HEK293 (cell line): Measurements from ENCODE around the gene RNF32.

Source experiments
- CTCF ChIA-PET: fragments of 350-600 bp; formaldehyde crosslinking; extraction: SDS; loops from one replicate; lab custom pipeline; 2021; ENCODE audit warnings: antibody characterized with exemption; lab: Yijun Ruan, JAX
- POLR2A ChIA-PET: fragments of 300-600 bp; formaldehyde crosslinking; extraction: SDS; loops from one replicate; lab custom pipeline; 2020; ENCODE audit warnings: antibody characterized with exemption, inconsistent platforms; lab: Yijun Ruan, JAX
- H3K27ac ChIP-seq: fragments of 200-500 bp; sonication (Bioruptor generic); 2 replicates; pipeline ENCODE4 v1.5.1; 2014; ENCODE audit warnings: low read depth, low read length, control low read depth, inconsistent platforms; ENCODE audit errors: extremely low read depth
- H3K36me3 ChIP-seq, 2 experiments: fragments of 200-500 bp in 1 of 2; sonication (Bioruptor generic) in 1 of 2; 1 replicate in 1 of 2; 2 replicates in 1 of 2; pipeline ENCODE4 v1.5.1; 2014 to 2017; ENCODE audit warnings: inconsistent platforms in 2 of 2, low read length in 2 of 2; ENCODE audit not compliant: control insufficient read depth in 2 of 2, insufficient read depth in 1 of 2
- H3K4me1 ChIP-seq: fragments of 200-500 bp; sonication (Bioruptor generic); 2 replicates; pipeline ENCODE4 v1.5.1; 2014; ENCODE audit warnings: mild to moderate bottlenecking, low read length, inconsistent platforms; ENCODE audit not compliant: control insufficient read depth, insufficient read depth
- H3K4me3 ChIP-seq: 2 replicates; pipeline ENCODE4 v1.5.1; 2011; ENCODE audit warnings: low read depth, mild to moderate bottlenecking, control low read depth, low read length, moderate library complexity
- H3K9me3 ChIP-seq: fragments of 200-500 bp; sonication (Bioruptor generic); 2 replicates; pipeline ENCODE4 v1.5.1; 2014; ENCODE audit warnings: low read depth, low read length, inconsistent platforms; ENCODE audit not compliant: control insufficient read depth, insufficient read depth
- BCL11A ChIP-seq: fragments of 450-650 bp; formaldehyde crosslinking; IDR thresholded peaks from 2 replicates; pipeline ENCODE4 v1.5.1; 2016; ENCODE audit warnings: low read depth, missing biosample characterization, missing genetic modification characterization
- EGR2 ChIP-seq: fragments of 450-650 bp; formaldehyde crosslinking; IDR thresholded peaks from 2 replicates; pipeline ENCODE4 v1.5.1; 2016; ENCODE audit warnings: low read depth, missing biosample characterization, missing genetic modification characterization
- FEZF1 ChIP-seq: fragments of 450-650 bp; formaldehyde crosslinking; IDR thresholded peaks from 2 replicates; pipeline ENCODE4 v1.5.1; 2016; ENCODE audit warnings: missing biosample characterization, missing genetic modification characterization
- OSR2 ChIP-seq: fragments of 450-650 bp; formaldehyde crosslinking; IDR thresholded peaks from 2 replicates; pipeline ENCODE4 v1.5.1; 2016; ENCODE audit warnings: missing biosample characterization, missing genetic modification characterization
- PRDM1 ChIP-seq: fragments of 450-650 bp; formaldehyde crosslinking; IDR thresholded peaks from 2 replicates; pipeline ENCODE4; 2016; ENCODE audit warnings: missing biosample characterization, missing genetic modification characterization
- REPIN1 ChIP-seq: fragments of 450-650 bp; formaldehyde crosslinking; IDR thresholded peaks from 2 replicates; pipeline ENCODE4 v1.5.1; 2017; ENCODE audit warnings: missing biosample characterization, missing genetic modification characterization, low read depth
- SP3 ChIP-seq: fragments of 450-650 bp; formaldehyde crosslinking; IDR thresholded peaks from 2 replicates; pipeline ENCODE4 v1.5.1; 2016; ENCODE audit warnings: missing biosample characterization, missing genetic modification characterization
- TRIM28 ChIP-seq: IDR thresholded peaks from 2 replicates; pipeline ENCODE4 v1.6.1; 2011; ENCODE audit warnings: low read length, control low read depth, borderline replicate concordance
- ZBTB20 ChIP-seq: fragments of 450-650 bp; formaldehyde crosslinking; IDR thresholded peaks from 2 replicates; pipeline ENCODE4 v1.5.1; 2016; ENCODE audit warnings: missing biosample characterization, missing genetic modification characterization
- ZFP3 ChIP-seq: fragments of 450-650 bp; formaldehyde crosslinking; IDR thresholded peaks from 2 replicates; pipeline ENCODE4 v1.5.1; 2016; ENCODE audit warnings: low read depth, missing biosample characterization, missing genetic modification characterization
- ZFP37 ChIP-seq: fragments of 450-650 bp; formaldehyde crosslinking; IDR thresholded peaks from 2 replicates; pipeline ENCODE4 v1.5.1; 2016; ENCODE audit warnings: missing biosample characterization, missing genetic modification characterization
- ZNF248 ChIP-seq: fragments of 450-650 bp; formaldehyde crosslinking; IDR thresholded peaks from 2 replicates; pipeline ENCODE4 v1.5.1; 2017; ENCODE audit warnings: missing biosample characterization, missing genetic modification characterization
- ZNF274 ChIP-seq, 2 experiments: fragments of 200-500 bp in 1 of 2; fragments of 450-650 bp in 1 of 2; sonication (Bioruptor generic) in 1 of 2; formaldehyde crosslinking in 1 of 2; IDR thresholded peaks; 2 replicates each; pipeline versions ENCODE4 v1.5.1 to v1.6.1; 2014 to 2016; ENCODE audit warnings: borderline replicate concordance in 1 of 2, inconsistent platforms in 1 of 2, low read length in 1 of 2, missing biosample characterization in 1 of 2, missing genetic modification characterization in 1 of 2
- ZNF292 ChIP-seq: fragments of 450-650 bp; formaldehyde crosslinking; IDR thresholded peaks from 2 replicates; pipeline ENCODE4 v1.5.1; 2016; ENCODE audit warnings: low read depth, missing biosample characterization, missing genetic modification characterization, borderline replicate concordance
- ZNF311 ChIP-seq: fragments of 450-650 bp; formaldehyde crosslinking; IDR thresholded peaks from 2 replicates; pipeline ENCODE4 v1.5.1; 2017; ENCODE audit warnings: missing biosample characterization, missing genetic modification characterization, borderline replicate concordance
- ZNF473 ChIP-seq: fragments of 450-650 bp; formaldehyde crosslinking; IDR thresholded peaks from 2 replicates; pipeline ENCODE4 v1.5.1; 2017; ENCODE audit warnings: missing biosample characterization, missing genetic modification characterization
- ZNF571 ChIP-seq: fragments of 450-650 bp; formaldehyde crosslinking; IDR thresholded peaks from 2 replicates; pipeline ENCODE4 v1.5.0; 2017; ENCODE audit warnings: missing biosample characterization, missing genetic modification characterization
- ZNF791 ChIP-seq: fragments of 450-650 bp; formaldehyde crosslinking; IDR thresholded peaks from 2 replicates; pipeline ENCODE4 v1.5.1; 2016; ENCODE audit warnings: missing biosample characterization, missing genetic modification characterization
- ZSCAN18 ChIP-seq: fragments of 450-650 bp; formaldehyde crosslinking; IDR thresholded peaks from 2 replicates; pipeline ENCODE4 v1.5.1; 2016; ENCODE audit warnings: missing biosample characterization, missing genetic modification characterization
- ZSCAN5A ChIP-seq: fragments of 450-650 bp; formaldehyde crosslinking; IDR thresholded peaks from 2 replicates; pipeline ENCODE4 v1.5.1; 2016; ENCODE audit warnings: missing biosample characterization, missing genetic modification characterization
- TF ChIP-seq, protein P1 (sequence below): fragments of 450-650 bp; formaldehyde crosslinking; IDR thresholded peaks from 2 replicates; pipeline ENCODE4 v1.5.1; 2017; ENCODE audit warnings: missing biosample characterization, missing genetic modification characterization
- TF ChIP-seq, protein P2 (sequence below): fragments of 450-650 bp; formaldehyde crosslinking; IDR thresholded peaks from 2 replicates; pipeline ENCODE4 v1.5.0; 2017; ENCODE audit warnings: missing biosample characterization, missing genetic modification characterization, borderline replicate concordance
- TF ChIP-seq, protein P3 (sequence below): fragments of 450-650 bp; formaldehyde crosslinking; IDR thresholded peaks from 2 replicates; pipeline ENCODE4 v1.5.1; 2016; ENCODE audit warnings: missing biosample characterization, missing genetic modification characterization, borderline replicate concordance

RNF32 gene

DNA sequence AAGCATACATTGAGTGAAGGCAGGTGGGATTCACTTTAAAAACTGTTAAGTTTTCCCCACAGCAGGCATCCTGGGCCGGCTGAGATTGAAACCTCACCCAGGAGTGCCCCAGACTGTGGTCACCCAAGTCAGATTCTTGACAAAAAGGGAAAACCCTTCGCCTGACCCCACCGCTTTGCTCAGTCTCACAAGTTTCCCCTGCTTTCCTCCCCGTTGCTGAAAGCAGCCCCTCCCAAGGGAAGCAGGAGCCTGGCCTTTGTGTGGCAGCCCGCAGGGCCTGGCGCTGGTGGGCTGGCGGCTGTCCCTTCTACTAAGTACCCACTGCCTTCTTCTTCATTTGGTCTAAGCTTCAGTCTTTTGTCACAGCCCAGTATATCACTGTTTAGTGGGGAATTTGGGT lies 16.0 kb downstream of the RNF32 start:
- H3K4me3 ChIP-seq = no peak overlapping the region
- no peak overlapping the region for H3K27ac ChIP-seq
- H3K9me3 ChIP-seq = no peaks in the 10 kb centered on the region
- CTCF ChIA-PET = no interaction called here
- TF ChIP-seq ZNF473 (no peak), BCL11A (tag by site-specific recombination) (no peak), TRIM28 (no peak), ZBTB20 (tag by site-specific recombination) (no peak), PRDM1 (tag by site-specific recombination) (no peak), REPIN1 (no peak), ZNF791 (tag by site-specific recombination) (no peak), ZSCAN18 (tag by site-specific recombination) (no peak), ZSCAN5A (tag by site-specific recombination) (no peak), SP3 (tag by site-specific recombination) (no peak), FEZF1 (tag by site-specific recombination) (no peak), ZNF248 (tag by site-specific recombination) (no peak), ZNF292 (tag by site-specific recombination) (no peak)
- TF ChIP-seq, protein P1, sequence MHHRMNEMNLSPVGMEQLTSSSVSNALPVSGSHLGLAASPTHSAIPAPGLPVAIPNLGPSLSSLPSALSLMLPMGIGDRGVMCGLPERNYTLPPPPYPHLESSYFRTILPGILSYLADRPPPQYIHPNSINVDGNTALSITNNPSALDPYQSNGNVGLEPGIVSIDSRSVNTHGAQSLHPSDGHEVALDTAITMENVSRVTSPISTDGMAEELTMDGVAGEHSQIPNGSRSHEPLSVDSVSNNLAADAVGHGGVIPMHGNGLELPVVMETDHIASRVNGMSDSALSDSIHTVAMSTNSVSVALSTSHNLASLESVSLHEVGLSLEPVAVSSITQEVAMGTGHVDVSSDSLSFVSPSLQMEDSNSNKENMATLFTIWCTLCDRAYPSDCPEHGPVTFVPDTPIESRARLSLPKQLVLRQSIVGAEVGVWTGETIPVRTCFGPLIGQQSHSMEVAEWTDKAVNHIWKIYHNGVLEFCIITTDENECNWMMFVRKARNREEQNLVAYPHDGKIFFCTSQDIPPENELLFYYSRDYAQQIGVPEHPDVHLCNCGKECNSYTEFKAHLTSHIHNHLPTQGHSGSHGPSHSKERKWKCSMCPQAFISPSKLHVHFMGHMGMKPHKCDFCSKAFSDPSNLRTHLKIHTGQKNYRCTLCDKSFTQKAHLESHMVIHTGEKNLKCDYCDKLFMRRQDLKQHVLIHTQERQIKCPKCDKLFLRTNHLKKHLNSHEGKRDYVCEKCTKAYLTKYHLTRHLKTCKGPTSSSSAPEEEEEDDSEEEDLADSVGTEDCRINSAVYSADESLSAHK (tag by site-specific recombination) = no peak
- TF ChIP-seq, protein P2, sequence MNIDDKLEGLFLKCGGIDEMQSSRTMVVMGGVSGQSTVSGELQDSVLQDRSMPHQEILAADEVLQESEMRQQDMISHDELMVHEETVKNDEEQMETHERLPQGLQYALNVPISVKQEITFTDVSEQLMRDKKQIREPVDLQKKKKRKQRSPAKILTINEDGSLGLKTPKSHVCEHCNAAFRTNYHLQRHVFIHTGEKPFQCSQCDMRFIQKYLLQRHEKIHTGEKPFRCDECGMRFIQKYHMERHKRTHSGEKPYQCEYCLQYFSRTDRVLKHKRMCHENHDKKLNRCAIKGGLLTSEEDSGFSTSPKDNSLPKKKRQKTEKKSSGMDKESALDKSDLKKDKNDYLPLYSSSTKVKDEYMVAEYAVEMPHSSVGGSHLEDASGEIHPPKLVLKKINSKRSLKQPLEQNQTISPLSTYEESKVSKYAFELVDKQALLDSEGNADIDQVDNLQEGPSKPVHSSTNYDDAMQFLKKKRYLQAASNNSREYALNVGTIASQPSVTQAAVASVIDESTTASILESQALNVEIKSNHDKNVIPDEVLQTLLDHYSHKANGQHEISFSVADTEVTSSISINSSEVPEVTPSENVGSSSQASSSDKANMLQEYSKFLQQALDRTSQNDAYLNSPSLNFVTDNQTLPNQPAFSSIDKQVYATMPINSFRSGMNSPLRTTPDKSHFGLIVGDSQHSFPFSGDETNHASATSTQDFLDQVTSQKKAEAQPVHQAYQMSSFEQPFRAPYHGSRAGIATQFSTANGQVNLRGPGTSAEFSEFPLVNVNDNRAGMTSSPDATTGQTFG (tag by site-specific recombination) = no peak
- H3K36me3 ChIP-seq = peaks cover 0 to 10% of the 10 kb centered on the region in 2 experiments; a peak in 1 of 3 replicates
- H3K4me1 ChIP-seq = no peaks in the 10 kb centered on the region
- POLR2A ChIA-PET = no interaction called here

DNA sequence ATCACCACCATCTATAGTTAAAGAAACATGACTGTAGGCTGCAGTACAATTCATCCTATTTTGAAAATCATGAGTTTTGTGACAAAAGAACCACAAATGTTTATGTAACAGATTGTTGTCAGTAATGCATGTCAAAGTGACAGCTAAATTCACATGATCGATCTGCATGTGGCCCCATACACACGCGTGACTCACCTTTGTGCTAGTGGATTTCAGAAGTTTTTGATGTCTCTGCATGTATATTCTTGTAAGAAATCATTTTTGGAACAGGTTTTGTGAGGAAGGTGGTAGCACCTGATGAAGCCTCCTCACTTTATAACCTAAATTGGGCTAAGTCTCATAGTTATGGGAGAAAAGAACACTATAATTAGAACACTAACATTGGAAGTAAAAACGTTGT lies 17.1 kb downstream of the RNF32 start:
- Histone ChIP-seq H3K9me3 (no peaks in the 10 kb centered on the region), H3K4me3 (no peak overlapping the region), H3K4me1 (no peaks in the 10 kb centered on the region), H3K36me3 (peaks cover 0 to 10% of the 10 kb centered on the region in 2 experiments; a peak in 1 of 3 replicates), H3K27ac (no peak overlapping the region)
- CTCF ChIA-PET = no interaction called here
- POLR2A ChIA-PET = no interaction called here
- TF ChIP-seq EGR2 (tag by site-specific recombination) (no peak), OSR2 (tag by site-specific recombination) (no peak), ZFP3 (no peak), ZSCAN18 (tag by site-specific recombination) (no peak), ZNF311 (tag by site-specific recombination) (no peak), ZNF571 (tag by site-specific recombination) (no peak), ZFP37 (tag by site-specific recombination) (no peak), ZNF274 (IDR thresholded peaks at IDR 0.05; ENCODE audit: low read length) (no peak), ZNF274 (tag by site-specific recombination; IDR thresholded peaks at IDR 0.05; ENCODE audit: borderline replicate concordance) (no peak)
- TF ChIP-seq, protein P3, sequence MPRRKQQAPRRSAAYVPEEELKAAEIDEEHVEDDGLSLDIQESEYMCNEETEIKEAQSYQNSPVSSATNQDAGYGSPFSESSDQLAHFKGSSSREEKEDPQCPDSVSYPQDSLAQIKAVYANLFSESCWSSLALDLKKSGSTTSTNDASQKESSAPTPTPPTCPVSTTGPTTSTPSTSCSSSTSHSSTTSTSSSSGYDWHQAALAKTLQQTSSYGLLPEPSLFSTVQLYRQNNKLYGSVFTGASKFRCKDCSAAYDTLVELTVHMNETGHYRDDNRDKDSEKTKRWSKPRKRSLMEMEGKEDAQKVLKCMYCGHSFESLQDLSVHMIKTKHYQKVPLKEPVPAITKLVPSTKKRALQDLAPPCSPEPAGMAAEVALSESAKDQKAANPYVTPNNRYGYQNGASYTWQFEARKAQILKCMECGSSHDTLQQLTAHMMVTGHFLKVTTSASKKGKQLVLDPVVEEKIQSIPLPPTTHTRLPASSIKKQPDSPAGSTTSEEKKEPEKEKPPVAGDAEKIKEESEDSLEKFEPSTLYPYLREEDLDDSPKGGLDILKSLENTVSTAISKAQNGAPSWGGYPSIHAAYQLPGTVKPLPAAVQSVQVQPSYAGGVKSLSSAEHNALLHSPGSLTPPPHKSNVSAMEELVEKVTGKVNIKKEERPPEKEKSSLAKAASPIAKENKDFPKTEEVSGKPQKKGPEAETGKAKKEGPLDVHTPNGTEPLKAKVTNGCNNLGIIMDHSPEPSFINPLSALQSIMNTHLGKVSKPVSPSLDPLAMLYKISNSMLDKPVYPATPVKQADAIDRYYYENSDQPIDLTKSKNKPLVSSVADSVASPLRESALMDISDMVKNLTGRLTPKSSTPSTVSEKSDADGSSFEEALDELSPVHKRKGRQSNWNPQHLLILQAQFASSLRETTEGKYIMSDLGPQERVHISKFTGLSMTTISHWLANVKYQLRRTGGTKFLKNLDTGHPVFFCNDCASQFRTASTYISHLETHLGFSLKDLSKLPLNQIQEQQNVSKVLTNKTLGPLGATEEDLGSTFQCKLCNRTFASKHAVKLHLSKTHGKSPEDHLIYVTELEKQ (tag by site-specific recombination) = no peak
